Right forelimb (tissue), 1 donor: Measurements from ENCODE around the gene LIPM.
"Not testable (repeated sequence)": the region's sequence is repeated elsewhere in the genome, so short reads cannot be mapped to it uniquely, and the experiment has no call there.

Experiments used
- DNase-seq: peaks from one replicate; pipeline ENCODE4 v3.0.0-alpha.2; 2018

LIPM gene

DNA sequence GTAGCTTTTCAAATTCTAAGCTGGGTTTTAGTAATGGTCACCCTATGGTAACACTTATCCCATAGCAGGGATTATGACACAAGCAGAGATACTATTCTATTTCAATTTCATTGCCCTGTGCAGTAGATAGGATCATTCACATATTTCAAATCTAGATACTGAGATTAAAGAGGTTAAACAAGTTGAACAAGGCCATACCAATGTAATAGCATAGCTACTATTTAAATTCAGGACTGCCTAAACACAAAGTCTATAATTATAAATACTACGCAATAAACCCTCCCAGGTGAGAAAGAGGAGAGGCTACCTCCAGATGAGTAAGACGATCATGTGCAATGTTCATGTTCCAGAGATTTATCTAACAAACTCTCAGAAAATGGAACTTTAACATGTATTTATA lies 1.1 kb downstream of the LIPM start:
- DNase-seq = no peak

DNA sequence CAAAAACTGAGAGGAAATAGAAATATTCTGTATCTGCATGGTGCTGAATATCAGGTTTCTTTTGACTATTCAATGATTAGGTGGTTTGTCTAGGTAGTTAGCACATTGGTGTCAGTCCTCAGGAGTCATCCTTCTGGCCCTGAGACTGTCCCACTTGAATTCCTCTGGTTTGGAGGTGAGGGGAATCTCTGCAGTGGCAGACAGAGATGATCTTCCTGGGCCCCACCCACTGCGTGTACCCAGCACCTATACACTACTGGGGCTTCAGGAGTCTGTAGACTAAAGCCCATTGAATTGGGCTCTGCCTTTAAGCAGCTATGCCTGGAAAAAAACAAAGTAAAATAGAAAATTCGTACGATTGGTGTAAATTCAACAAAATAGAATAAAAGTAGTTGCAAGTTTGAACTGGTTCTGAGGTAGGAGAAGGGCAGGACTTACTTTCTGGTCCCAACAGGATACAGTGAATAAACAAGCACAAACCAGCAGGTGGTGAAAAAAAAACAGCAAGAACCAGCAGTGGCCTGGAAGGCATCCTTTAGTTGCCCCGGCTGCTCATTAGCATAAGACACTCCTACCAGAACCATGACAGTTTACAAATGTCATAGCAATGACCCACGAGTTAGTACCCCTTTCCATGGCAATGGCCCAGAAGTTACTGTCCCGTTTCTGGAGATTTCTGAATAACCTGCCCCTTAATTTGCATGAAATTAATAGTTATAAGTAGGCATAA lies 1.7 kb downstream of the LIPM start:
- no peak for DNase-seq

DNA sequence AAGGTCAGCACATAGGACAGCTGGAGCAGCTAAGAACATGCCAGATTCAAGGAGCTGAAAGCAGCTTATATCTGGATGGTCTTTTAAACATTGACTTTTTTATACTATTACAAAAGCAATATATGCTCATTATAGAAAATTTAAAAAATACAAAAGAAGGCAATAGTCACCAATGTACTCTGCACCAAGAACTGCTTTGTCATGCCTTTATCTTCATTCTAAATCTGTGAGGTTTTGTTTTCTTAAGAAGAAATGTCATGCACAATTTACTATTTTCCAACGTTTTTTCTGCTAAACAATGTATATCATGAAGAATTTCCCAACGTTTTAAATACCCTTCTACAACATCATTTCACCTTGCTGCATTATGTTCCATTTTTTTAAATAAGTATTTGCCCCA lies 2.8 kb downstream of the LIPM start:
- no peak for DNase-seq

DNA sequence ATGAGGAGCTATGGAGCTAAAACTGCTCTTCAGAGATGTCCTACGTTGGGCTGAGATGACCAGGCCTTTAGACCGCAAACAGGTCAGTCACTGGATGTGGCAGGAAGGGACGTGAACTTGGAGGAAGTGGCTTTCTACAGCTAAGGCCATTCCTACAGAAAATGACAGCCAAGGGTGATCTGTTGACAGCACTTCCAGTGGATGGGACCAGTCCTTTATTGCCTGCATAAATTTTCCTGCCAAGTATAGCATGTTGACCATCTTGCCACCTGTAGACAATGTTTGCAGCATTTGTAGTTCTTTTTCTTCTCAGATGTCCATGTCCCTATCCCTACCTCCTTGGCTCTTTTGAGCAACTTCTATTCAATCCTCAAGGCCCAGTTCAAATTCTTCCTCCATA lies 3.4 kb downstream of the LIPM start:
- DNase-seq = no peak

DNA sequence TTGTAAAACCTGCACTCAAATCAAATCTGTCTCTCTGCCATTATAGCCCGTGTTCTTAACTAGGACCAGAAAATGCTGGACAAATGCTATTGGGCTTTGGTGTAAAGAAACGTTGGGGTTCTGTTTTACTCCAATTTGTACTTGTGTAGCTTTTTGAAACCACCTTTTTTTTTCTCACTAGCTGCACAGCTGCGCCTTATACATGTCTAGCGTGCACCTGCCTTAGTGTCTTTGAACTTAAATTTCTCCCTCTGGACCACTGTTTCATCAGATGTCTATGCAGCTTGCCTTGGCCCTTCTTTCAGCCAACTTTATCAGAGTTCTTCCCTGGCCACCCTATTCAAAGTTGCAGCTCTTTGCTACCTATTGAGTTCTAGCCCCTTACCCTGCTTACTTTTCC lies 7.1 kb downstream of the LIPM start:
- no peak for DNase-seq

DNA sequence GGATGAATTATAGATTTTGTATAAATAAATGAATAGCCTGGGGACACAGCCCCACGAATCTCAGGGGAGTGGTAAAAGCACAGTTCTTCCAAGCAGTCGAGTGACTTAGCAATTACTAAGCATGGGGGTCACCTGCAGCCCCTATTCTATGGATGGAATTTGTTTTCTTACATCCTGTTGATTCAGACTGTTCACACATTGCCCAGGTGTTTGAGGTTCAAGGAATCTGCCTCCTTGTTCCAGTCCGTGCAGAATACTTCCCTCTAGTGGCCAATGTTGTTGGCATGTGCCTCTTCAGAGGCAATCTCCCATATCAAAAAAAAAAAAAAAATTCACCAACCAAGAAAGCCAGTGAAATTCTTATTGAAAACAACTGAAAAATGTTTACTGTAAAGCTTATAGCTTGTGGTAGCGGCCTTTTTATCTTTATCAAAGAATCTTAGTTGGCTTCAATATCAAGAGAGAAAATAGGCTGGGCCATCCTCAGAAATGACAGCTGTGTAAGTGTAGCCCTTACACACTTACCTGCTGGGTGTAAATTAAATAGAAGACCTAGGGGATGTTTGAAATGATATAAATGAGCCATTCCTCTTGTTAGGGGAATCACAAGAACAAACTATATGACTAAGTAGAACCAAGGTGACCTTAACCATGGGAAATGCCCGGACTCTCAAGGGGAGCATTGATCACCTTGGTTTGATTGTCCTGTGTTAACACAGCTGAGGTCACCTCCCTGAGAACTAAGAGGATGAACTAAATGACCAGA lies 7.8 kb downstream of the LIPM start:
- DNase-seq = no peak

DNA sequence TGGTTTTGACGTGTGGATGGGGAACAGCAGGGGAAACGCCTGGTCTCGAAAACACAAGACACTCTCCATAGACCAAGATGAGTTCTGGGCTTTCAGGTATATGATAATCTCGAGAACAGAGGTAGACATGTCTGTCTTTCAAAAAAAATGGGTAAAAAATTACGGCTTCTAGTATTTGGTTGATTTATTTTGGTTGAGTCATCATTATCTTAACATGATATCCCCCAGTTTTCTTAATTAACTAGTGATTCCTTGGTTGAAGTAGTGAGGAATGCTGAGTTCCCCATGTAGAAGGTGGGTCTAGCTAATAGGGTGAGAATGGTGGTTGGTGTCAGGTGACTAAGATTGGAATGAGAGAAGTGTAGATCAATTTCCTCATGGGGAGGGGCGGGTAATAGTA lies 10.7 kb downstream of the LIPM start:
- DNase-seq = no peak

DNA sequence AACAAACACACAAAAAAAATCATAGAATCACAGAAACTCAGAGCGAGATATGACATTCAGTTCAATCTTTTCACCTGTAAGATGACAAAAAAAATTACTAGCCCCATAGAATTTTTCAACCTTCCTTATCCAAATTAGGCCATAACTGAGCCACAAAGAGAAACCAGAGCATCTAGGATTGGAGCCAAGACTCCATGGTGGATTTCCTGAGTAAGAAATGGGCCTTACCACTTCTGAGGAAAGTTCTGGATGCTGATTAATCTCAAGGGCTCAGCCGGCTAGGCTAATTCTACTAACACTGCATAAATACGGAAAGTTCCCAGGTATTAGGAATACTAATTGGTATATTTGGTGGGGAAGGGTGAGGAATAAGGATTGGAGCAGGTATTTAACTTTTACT lies 16.8 kb downstream of the LIPM start:
- DNase-seq = no peak

DNA sequence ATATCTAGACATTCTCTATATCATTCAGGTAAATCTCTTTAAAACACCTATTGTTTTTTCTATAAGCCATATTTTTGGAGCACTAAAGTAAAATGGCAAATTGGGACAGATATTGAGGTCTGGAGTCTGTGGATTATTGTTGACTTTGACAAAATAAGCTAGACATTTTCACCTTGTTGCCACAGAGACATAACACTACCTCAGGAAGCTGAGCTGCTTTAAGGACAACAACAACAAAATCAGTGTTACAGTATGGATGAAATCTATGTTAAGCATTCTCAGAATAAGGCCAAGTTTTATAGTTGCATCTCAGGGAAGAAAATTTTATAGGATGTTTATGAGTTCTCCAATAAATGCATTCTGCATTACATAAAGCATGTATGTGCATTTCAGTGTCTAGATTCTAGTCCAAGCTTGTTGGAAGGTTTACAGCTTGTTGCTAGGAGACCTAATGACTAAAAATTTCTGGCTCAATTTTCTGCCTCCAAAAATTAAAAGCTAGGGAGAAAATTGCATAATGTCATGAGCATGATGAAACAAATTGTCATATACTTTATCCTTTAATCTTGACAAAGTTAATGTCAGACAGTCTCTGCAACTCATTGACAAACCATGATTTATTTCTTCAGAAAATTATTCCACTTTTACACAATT lies 18.3 kb downstream of the LIPM start:
- DNase-seq = no peak

DNA sequence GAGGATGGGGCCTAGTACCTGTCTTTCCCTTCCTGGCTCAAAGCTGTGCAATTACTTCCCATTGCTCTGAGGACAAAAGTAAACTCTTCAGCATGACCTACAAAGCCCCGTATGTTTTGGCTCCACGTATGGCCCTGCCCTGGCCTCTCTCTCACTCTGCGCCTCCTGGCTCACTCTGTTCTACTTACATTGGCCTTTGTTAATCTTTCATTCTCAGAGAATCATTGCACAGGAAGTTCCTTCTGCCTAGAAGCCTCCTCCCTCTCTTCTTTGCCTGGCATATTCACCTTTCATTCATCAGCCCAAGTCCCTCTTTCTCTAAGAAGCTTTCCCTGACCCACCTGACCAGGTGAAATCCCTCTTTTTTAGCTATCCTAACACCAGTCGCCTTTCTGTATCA lies 23.9 kb downstream of the LIPM start:
- no peak for DNase-seq

DNA sequence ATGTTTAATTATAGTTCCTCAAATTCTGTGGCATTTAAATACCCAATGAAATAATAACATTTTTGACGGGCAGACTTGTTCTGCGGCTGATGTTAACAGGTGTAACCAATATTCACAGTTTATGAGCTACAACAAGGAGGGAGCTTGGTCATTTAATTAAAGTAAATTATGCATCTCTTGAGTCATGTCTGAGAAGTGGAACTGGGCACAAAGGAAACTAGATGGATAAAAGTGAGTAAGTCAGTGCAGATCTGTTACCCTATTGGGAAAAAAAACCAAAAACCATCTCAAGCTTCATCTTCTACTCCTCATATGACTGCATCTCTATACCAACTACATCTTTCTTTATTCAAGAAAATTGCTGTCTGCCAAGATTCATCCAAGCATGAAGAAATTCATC lies 25.1 kb downstream of the LIPM start:
- DNase-seq = no peak

DNA sequence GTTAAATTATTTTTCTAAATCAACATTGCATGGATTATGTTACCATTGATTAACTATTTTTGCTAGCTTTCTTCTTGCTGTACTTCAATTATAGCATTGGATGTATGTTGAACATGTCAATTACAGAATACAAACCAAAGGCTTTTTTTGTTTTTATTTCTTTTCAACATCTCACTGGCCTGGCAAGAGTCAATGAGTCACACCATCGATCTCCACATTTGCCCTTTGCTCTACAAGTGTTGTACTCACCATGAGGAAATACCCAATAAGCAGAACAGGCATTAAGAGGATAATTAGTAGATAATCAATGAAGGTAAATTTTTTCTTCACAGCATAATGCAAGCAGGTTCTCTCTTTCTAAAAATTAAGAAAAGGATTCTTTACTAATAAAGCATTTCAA lies 25.8 kb downstream of the LIPM start:
- DNase-seq = no peak

DNA sequence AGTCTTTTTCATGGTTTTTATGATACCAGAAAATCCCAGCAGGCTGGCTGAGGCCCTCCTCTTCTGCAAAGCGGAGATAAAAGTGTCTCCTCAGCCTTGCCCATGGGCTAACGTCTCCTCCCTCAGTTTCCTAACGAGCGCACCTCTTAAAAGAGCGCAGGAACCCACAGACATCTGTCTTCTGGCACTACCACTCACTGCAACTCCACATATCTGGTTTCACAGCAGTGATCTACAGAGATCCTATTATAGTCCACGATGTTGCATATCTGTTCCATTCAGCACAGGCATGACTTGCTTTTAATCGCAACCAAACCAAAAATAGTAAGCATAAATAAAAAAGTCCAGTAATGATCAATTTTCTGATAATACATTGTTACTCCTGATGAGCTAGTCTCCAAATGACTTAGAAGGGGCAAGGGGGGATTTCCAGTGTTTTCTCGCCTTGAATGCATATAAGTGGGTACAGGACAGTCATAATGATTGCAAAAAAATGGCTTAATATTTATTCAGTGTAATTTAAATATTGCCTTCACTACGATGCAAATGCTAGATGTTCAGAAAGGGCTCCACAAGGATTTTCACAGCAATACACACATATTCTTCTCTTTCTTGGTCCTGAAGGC lies 28.2 kb downstream of the LIPM start:
- DNase-seq = no peak

DNA sequence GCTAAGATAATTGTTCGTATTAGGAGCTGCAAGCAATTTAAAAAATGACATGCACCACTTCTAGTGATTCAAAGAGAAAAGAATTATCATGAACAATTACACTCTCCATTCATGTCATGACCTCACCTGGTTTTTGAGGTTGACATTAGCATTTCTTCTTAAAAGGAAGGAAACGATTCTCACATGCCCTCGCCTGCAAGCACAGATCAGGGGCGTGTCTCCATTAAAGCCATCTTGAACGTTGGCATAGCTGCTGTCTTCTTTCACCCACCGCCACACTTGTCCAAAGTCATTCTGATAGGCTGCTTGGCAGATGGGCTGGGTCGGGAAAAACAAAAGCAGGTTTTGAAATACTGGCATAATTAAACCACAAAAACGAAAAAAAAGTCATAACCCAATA lies 29.2 kb downstream of the LIPM start:
- DNase-seq = no peak

DNA sequence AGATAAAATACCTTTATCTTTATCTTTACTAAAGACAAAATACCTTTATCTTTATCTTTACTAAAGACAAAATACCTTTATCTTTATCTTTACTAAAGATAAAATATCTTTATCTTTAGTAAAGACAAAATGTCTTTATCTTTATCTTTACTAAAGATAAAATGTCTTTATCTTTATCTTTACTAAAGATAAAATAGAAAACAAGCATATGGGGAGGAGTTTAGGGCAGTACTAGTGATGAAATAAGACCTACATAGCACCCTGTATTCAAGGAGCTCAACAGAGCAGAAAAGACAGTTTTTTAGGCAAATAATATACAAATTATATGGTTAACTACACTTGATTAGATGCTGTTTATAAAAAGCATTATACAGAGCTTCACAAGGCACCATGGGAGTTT lies 29.8 kb downstream of the LIPM start:
- no peak for DNase-seq

DNA sequence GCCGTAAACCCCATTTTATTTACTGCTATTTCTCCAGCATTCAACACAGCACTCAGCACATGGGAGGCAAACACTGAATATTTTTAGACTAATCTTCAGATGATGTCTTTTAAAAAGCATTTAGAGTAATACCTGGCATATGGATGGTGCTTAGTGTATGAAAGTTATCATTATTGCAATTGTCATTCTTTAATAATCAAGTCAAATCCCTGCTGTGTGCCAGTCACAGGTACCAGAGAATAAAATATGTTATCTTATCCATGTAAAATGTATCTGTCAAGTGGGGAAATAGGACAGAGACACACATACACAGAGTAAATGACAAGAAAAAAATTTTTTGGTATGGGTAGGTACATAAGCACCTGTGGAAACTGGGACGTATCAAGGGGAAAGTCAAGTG lies 30.6 kb downstream of the LIPM start:
- no peak for DNase-seq

DNA sequence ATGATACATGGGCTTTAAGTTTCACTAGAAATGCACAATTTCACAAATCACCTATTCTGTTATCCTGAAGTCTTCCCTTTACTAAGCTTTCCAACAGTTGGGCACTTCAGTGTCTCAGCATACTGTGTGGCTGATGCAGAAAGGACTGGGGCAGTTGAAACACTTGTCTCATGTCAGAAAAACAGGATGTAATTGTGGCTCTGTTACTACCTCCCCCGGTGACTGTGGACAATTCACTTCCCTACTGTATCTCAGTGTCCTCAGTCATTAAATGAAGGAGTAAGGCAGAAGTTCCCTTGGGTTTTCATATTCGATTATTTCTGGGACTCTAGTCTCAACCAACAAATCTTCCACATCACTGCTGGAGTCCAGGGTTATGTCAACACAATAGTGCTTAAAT lies 31.2 kb downstream of the LIPM start:
- no peak for DNase-seq

DNA sequence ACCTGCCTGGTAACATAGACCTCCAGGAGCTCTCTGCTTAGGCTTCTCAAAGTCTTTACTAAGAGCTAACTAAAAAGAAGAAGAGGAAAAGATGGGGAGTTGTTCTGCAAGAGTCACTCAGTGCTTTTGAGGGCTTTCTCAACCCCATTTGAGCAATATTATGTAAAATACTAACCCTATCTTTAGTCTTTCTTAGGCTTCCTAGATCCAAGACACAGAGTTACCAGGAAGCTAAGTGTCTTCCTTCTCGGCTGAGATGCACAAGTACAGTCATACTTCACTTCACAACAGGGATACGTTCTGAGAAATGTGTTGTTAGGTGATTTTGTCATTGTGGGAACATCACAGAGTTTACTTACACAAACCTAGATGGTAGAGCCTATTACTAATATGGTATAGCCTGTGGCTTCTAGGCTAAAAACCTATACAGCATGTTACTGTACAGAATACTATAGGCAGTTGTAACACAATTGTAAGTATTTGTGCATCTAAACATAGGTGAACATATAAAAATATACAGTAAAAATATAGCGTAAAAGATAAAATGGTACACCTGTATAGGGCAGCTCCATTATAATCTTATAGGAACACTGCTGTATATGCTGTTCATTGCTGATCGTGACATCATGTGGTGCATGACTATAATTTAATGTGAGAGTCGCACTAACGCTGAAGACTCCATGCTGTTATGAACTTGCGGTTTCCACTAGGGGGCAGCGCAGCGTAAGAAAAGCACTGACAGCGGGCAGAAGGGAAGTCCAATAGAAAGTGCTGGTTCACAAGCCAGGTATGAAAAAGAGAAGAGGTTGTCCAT lies 32.8 kb downstream of the LIPM start:
- DNase-seq = peak; percentile 83

DNA sequence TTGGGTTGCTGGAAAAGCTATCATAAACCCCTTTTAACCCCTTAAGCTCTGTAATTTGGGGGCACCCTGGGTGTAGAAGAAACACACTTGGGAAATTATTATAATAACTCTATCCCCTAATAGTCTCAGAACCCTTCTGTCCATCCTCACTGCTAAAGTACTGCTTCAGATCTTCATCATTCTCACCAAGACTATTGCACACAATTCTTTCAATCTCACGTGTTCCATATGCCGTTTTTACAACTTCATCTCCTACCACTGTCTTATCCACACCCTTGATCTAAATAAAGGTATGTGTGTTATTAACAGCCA lies 33.3 kb downstream of the LIPM start:
- no peak for DNase-seq

DNA sequence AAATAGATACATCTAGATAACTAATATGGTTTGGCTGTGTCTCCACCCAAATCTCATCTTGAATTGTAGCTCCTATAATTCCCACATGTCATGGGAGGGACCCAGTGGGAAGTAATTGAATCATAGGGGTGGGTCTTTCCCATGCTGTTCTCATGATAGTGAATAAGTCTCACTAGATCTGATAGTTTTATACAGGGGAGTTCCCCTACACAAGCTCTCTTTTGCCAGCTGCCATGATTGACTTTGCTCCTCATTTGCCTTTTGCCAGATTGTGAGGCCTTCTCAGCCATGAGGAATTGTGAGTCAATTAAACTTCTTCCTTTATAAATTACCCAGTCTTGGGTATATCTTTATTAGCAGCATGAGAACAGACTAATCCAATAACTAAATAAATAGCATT lies 35.1 kb downstream of the LIPM start:
- DNase-seq = not testable (repeated sequence)

DNA sequence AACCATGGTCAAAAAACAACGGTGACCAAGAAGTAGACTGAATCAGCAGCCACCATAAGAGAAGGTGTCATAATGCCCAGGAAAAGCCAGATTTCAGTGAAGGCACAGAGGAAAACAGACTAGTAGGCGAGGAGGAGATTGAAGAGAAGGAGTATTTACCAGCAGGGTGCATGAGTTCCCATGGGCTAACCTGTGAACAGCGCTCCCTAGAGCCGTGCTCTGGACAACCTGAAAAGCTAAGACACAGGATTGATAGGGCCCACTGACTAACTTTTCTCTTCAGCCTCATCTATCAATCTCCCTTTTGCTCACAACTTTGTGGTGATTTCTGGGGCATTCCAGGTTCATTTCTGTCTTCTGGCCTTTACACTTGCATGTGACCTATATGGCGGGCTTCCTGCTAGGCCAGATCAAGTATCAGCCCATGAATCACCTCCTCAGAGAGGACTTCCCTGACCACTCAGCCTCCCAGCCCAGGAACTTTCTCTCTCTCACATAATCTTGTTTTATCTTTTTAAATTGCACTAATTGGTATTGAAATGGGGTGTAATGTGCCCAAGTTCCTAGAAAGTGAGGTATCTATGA lies 36.3 kb downstream of the LIPM start:
- DNase-seq = no peak

DNA sequence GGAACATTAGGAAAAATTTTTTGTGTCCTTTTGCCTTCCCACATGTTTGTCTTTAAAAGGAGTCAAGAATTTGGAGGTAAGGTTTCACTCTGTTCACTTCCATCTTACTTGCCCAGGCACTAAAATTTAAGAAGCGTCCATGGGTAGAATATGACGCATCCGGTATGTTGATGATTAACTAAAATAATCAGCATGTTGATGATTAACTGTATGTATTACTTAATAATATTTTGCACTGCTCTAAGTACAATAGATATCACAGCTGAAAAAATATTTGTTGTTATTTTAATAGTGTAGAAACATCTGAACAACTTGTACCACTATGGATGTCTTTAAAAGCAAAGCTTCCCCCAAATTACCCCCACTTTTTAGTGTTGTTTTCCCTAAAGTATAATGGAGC lies 37.6 kb downstream of the LIPM start:
- DNase-seq = no peak

DNA sequence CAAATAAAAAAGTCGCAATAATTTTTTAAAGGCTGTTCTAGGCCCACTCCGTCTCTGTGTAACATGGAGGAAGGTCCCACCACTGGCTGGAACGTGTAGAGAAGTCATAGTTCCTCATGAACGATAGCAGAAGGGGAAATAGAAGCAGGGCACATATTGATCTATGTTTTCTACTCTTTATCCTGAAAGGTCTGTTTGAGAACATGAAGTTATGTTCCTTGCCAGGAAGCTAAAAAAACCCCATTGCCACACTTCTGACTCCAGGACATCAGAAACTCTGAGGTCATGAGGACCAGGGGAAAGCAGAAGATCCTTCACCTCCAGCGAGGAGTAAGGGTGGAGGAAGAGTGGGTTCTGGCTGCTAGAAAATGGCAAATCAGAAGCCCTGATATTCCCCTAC lies 38.4 kb downstream of the LIPM start:
- no peak for DNase-seq
